AG10803 (cell line): ENCODE data around the gene CIITA.
"Not testable (repeated sequence)": the region's sequence is repeated elsewhere in the genome, so short reads cannot be mapped to it uniquely, and the experiment has no call there.

Experiments used
- DNase-seq: peaks from one replicate; pipeline ENCODE4 v3.0.0; 2010; ENCODE audit warnings: low read depth
- H3K4me3 ChIP-seq: 2 replicates; pipeline ENCODE4 v1.5.1; 2011; ENCODE audit warnings: mild to moderate bottlenecking, low read length, control low read depth
- CTCF ChIP-seq: conservative IDR thresholded peaks from 2 replicates; pipeline ENCODE4 v1.5.1; 2011; ENCODE audit warnings: mild to moderate bottlenecking, low read length, control low read depth, inconsistent platforms

Gene CIITA

DNA sequence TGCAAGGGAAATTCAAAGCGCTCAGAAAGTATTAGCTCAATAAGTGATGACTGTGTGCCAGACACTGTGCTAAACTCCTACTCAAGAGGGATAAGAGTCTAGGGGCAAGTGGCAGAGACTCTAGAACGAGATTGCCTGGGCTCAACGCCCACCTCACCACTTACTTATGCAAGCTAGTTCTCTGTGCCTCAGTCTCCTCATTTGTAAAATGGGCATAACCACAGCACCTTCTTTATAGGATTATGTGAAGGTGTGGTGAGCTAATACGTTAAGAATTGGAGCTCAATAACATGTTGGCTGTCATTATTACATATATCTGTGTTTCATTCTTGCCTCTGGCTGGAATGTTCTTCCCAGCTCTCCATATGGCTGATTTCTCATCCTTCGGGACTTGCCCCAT is 49.9 kb downstream of the CIITA start:
- no peak for DNase-seq
- H3K4me3 ChIP-seq, result no peak overlapping the region
- no peak for TF ChIP-seq CTCF

GRCh38 chr16:10927497-10928112 is 50.6 kb downstream of the CIITA start:
- no peak for DNase-seq
- TF ChIP-seq CTCF, result no peak
- H3K4me3 ChIP-seq, result no peak overlapping the region

GRCh38 chr16:10929097-10929496 is 52.1 kb downstream of the CIITA start:
- not testable (repeated sequence) for DNase-seq, H3K4me3 ChIP-seq

DNA sequence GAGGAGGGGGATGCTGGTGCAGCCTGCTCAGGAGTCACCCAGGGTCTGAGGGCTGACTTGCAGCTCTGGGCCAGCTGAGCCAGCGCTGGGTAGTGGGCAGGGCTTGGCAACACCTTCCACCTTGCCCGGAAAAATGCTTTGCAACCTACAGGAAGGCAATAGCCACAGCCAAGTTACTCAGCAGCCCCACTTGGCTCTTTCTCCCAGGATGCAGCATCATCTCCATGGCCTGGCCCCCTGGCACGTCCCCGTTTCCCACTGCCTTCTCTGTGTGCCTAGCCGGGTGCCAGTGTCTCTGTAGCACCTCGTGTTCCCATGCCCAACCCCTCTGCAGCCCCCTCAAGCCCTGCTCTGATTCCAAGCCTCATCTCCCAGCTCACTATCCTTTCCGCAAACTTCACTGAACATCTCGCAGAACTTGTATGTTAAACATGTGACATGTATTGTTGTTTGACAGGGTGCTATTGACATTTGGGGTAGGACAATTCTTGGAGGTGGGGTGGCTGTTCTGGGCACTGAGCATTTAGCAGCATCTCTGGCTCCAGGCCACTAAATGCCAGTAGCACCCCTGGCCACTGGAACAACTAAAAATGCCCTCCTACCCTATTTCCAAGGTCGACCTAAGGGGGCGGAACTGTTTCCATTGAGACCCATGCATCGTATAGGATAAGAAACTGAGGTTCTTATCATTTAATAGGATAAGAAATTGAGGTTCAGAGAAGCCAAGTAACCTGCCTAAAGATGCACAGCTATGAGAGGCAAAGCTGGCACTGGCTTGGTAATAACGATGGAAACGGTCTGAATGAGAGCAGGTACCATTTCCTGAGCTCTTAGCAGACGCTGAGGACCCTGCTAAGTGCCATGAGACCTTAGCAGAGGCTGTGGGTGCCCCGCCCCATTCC is 53.1 kb downstream of the CIITA start:
- no peak overlapping the region for H3K4me3 ChIP-seq
- DNase-seq, result no peak
- TF ChIP-seq CTCF, result no peak

DNA sequence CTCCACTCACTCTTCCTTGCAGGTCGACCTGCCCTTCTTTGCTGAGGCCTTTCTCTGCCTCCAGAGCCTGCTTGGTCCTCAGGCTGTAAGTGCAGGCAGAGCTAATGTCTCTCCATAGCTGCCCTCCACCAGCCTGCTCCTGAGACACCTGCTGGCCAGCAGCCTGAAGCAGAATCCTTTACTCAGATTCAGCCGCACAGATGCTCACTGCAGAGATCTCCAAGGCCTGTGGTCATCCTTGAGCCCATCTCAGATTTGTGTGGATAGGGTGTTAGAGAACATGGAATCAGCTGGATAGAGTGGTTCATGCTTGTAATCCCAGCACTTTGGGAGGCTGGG is 53.7 kb downstream of the CIITA start:
- TF ChIP-seq CTCF, result no peak
- DNase-seq, result no peak
- H3K4me3 ChIP-seq, result no peak overlapping the region

GRCh38 chr16:10931134-10931533 is 54.1 kb downstream of the CIITA start:
- no peak for DNase-seq
- TF ChIP-seq CTCF, result no peak
- no peak overlapping the region for H3K4me3 ChIP-seq

GRCh38 chr16:10931977-10932632 is 55.1 kb downstream of the CIITA start:
- DNase-seq, result no peak
- H3K4me3 ChIP-seq, result no peak overlapping the region
- TF ChIP-seq CTCF, result no peak
